ENCODE results near the gene NAALADL2.
A peak's percentile ranks its signal among the peaks of the same experiment; 100 is the strongest.

Gene NAALADL2

GRCh38 chr3:175378348-175378747, 519.2 kb downstream of the NAALADL2 start:
- Histone ChIP-seq H4K8ac (ENCODE audit: low read depth, low read length) (no peak overlapping the region), H3K23ac (ENCODE audit: low read length) (no peak overlapping the region), H3K79me1 (ENCODE audit: low read length) (no peaks in the 10 kb centered on the region), H3K9ac (ENCODE audit: low read length) (no peak overlapping the region), H3K18ac (ENCODE audit: low read length) (no peak overlapping the region), H3K36me3 (ENCODE audit: control insufficient read depth, insufficient read depth, low read length) (no peaks in the 10 kb centered on the region), H3K4ac (ENCODE audit: low read depth, low read length) (no peak overlapping the region), H3K4me1 (ENCODE audit: control insufficient read depth, low read depth, low read length) (no peaks in the 10 kb centered on the region), H3K27ac (ENCODE audit: low read depth, low read length) (no peak overlapping the region), H2BK5ac (ENCODE audit: low read length) (no peak overlapping the region), H3K27me3 (ENCODE audit: insufficient read depth, low read length, poor library complexity) (no peaks in the 10 kb centered on the region), H4K5ac (ENCODE audit: low read length) (no peak overlapping the region), H2AK5ac (ENCODE audit: low read length) (no peak overlapping the region), H2BK15ac (replicated peaks; ENCODE audit: low read depth) (no peak overlapping the region), H3K79me2 (ENCODE audit: control insufficient read depth, insufficient read depth, low read length) (no peaks in the 10 kb centered on the region), H2BK120ac (ENCODE audit: low read depth, low read length) (no peak overlapping the region), H3K4me3 (ENCODE audit: low read length) (no peak overlapping the region), H3K56ac (ENCODE audit: low read length) (no peak overlapping the region), H3K4me2 (ENCODE audit: low read length) (no peak overlapping the region)
- no peak for DNase-seq
- no CpG with 5 or more reads among the region's 2 CpGs for WGBS (ENCODE audit: extremely low coverage, insufficient coverage, low lambda C conversion rate)

- no peak overlapping the region for H4K5ac ChIP-seq (ENCODE audit: low read length)
- no peak overlapping the region for H3K23ac ChIP-seq (ENCODE audit: low read length)
- H3K27ac ChIP-seq (ENCODE audit: low read depth, low read length): no peak overlapping the region
- H2BK15ac ChIP-seq (replicated peaks; ENCODE audit: low read depth): no peak overlapping the region
- no peaks in the 10 kb centered on the region for H3K4me1 ChIP-seq (ENCODE audit: control insufficient read depth, low read depth, low read length)
- H3K56ac ChIP-seq (ENCODE audit: low read length): no peak overlapping the region
- H2BK5ac ChIP-seq (ENCODE audit: low read length): no peak overlapping the region
- H2BK120ac ChIP-seq (ENCODE audit: low read depth, low read length): no peak overlapping the region
- no peaks in the 10 kb centered on the region for H3K27me3 ChIP-seq (ENCODE audit: insufficient read depth, low read length, poor library complexity)
- no peak overlapping the region for H3K4ac ChIP-seq (ENCODE audit: low read depth, low read length)
- H3K4me3 ChIP-seq (ENCODE audit: low read length): no peak overlapping the region
- no CpG with 5 or more reads among the region's 4 CpGs for WGBS (ENCODE audit: extremely low coverage, insufficient coverage, low lambda C conversion rate)
- no peaks in the 10 kb centered on the region for H3K36me3 ChIP-seq (ENCODE audit: control insufficient read depth, insufficient read depth, low read length)
- DNase-seq: no peak
- H3K18ac ChIP-seq (ENCODE audit: low read length): no peak overlapping the region
- no peaks in the 10 kb centered on the region for H3K79me1 ChIP-seq (ENCODE audit: low read length)
- H3K9ac ChIP-seq (ENCODE audit: low read length): no peak overlapping the region
- H3K79me2 ChIP-seq (ENCODE audit: control insufficient read depth, insufficient read depth, low read length): no peaks in the 10 kb centered on the region
- H3K4me2 ChIP-seq (ENCODE audit: low read length): no peak overlapping the region
- H2AK5ac ChIP-seq (ENCODE audit: low read length): no peak overlapping the region
- no peak overlapping the region for H4K8ac ChIP-seq (ENCODE audit: low read depth, low read length)
These were observed 522.6 kb downstream of the NAALADL2 start for GRCh38 chr3:175381685-175382084.

GRCh38 chr3:175383371-175383770, 524.2 kb downstream of the NAALADL2 start:
- Histone ChIP-seq H3K27ac (ENCODE audit: low read depth, low read length) (no peak overlapping the region), H3K27me3 (ENCODE audit: insufficient read depth, low read length, poor library complexity) (no peaks in the 10 kb centered on the region), H2BK5ac (ENCODE audit: low read length) (no peak overlapping the region), H3K9ac (ENCODE audit: low read length) (no peak overlapping the region), H3K23ac (ENCODE audit: low read length) (no peak overlapping the region), H3K4me3 (ENCODE audit: low read length) (no peak overlapping the region), H3K4ac (ENCODE audit: low read depth, low read length) (no peak overlapping the region), H3K18ac (ENCODE audit: low read length) (no peak overlapping the region), H3K79me2 (ENCODE audit: control insufficient read depth, insufficient read depth, low read length) (no peaks in the 10 kb centered on the region), H3K79me1 (ENCODE audit: low read length) (no peaks in the 10 kb centered on the region), H3K56ac (ENCODE audit: low read length) (no peak overlapping the region), H2BK15ac (replicated peaks; ENCODE audit: low read depth) (no peak overlapping the region), H2AK5ac (ENCODE audit: low read length) (no peak overlapping the region), H4K5ac (ENCODE audit: low read length) (no peak overlapping the region), H3K4me2 (ENCODE audit: low read length) (no peak overlapping the region), H3K4me1 (ENCODE audit: control insufficient read depth, low read depth, low read length) (no peaks in the 10 kb centered on the region), H4K8ac (ENCODE audit: low read depth, low read length) (no peak overlapping the region), H3K36me3 (ENCODE audit: control insufficient read depth, insufficient read depth, low read length) (no peaks in the 10 kb centered on the region), H2BK120ac (ENCODE audit: low read depth, low read length) (no peak overlapping the region)
- no peak for DNase-seq
- no CpG with 5 or more reads among the region's 1 CpG for WGBS (ENCODE audit: extremely low coverage, insufficient coverage, low lambda C conversion rate)

GRCh38 chr3:175383813-175384212, 524.7 kb downstream of the NAALADL2 start:
- Histone ChIP-seq H3K27me3 (ENCODE audit: insufficient read depth, low read length, poor library complexity) (no peaks in the 10 kb centered on the region), H2BK120ac (ENCODE audit: low read depth, low read length) (no peak overlapping the region), H3K27ac (ENCODE audit: low read depth, low read length) (no peak overlapping the region), H2BK15ac (replicated peaks; ENCODE audit: low read depth) (no peak overlapping the region), H3K4me3 (ENCODE audit: low read length) (no peak overlapping the region), H3K36me3 (ENCODE audit: control insufficient read depth, insufficient read depth, low read length) (no peaks in the 10 kb centered on the region), H4K8ac (ENCODE audit: low read depth, low read length) (no peak overlapping the region), H3K4ac (ENCODE audit: low read depth, low read length) (no peak overlapping the region), H3K79me1 (ENCODE audit: low read length) (no peaks in the 10 kb centered on the region), H3K56ac (ENCODE audit: low read length) (no peak overlapping the region), H3K4me1 (ENCODE audit: control insufficient read depth, low read depth, low read length) (no peaks in the 10 kb centered on the region), H2BK5ac (ENCODE audit: low read length) (no peak overlapping the region), H2AK5ac (ENCODE audit: low read length) (no peak overlapping the region), H3K79me2 (ENCODE audit: control insufficient read depth, insufficient read depth, low read length) (no peaks in the 10 kb centered on the region), H3K23ac (ENCODE audit: low read length) (no peak overlapping the region), H4K5ac (ENCODE audit: low read length) (no peak overlapping the region), H3K9ac (ENCODE audit: low read length) (no peak overlapping the region), H3K4me2 (ENCODE audit: low read length) (no peak overlapping the region), H3K18ac (ENCODE audit: low read length) (no peak overlapping the region)
- no CpG with 5 or more reads among the region's 3 CpGs for WGBS (ENCODE audit: extremely low coverage, insufficient coverage, low lambda C conversion rate)
- no peak for DNase-seq

- Histone ChIP-seq H3K79me2 (ENCODE audit: control insufficient read depth, insufficient read depth, low read length) (no peaks in the 10 kb centered on the region), H3K27ac (ENCODE audit: low read depth, low read length) (no peak overlapping the region), H3K56ac (ENCODE audit: low read length) (no peak overlapping the region), H3K36me3 (ENCODE audit: control insufficient read depth, insufficient read depth, low read length) (no peaks in the 10 kb centered on the region), H2BK15ac (replicated peaks; ENCODE audit: low read depth) (no peak overlapping the region), H3K4me1 (ENCODE audit: control insufficient read depth, low read depth, low read length) (no peaks in the 10 kb centered on the region), H3K79me1 (ENCODE audit: low read length) (no peaks in the 10 kb centered on the region), H3K23ac (ENCODE audit: low read length) (no peak overlapping the region), H3K9ac (ENCODE audit: low read length) (no peak overlapping the region), H3K4ac (ENCODE audit: low read depth, low read length) (no peak overlapping the region), H3K4me3 (ENCODE audit: low read length) (no peak overlapping the region), H3K27me3 (ENCODE audit: insufficient read depth, low read length, poor library complexity) (no peaks in the 10 kb centered on the region), H4K8ac (ENCODE audit: low read depth, low read length) (no peak overlapping the region), H2BK5ac (ENCODE audit: low read length) (no peak overlapping the region), H2AK5ac (ENCODE audit: low read length) (no peak overlapping the region), H4K5ac (ENCODE audit: low read length) (no peak overlapping the region), H2BK120ac (ENCODE audit: low read depth, low read length) (no peak overlapping the region), H3K18ac (ENCODE audit: low read length) (no peak overlapping the region), H3K4me2 (ENCODE audit: low read length) (no peak overlapping the region)
- DNase-seq: no peak
These were observed 525.4 kb downstream of the NAALADL2 start for GRCh38 chr3:175384569-175384968.

GRCh38 chr3:175386630-175387029, 527.5 kb downstream of the NAALADL2 start:
- no peak overlapping the region for H2BK15ac ChIP-seq (replicated peaks; ENCODE audit: low read depth)
- no peak overlapping the region for H3K4me2 ChIP-seq (ENCODE audit: low read length)
- H2BK5ac ChIP-seq (ENCODE audit: low read length): no peak overlapping the region
- H3K36me3 ChIP-seq (ENCODE audit: control insufficient read depth, insufficient read depth, low read length): no peaks in the 10 kb centered on the region
- H3K79me2 ChIP-seq (ENCODE audit: control insufficient read depth, insufficient read depth, low read length): no peaks in the 10 kb centered on the region
- H2BK120ac ChIP-seq (ENCODE audit: low read depth, low read length): no peak overlapping the region
- H3K27ac ChIP-seq (ENCODE audit: low read depth, low read length): no peak overlapping the region
- H4K8ac ChIP-seq (ENCODE audit: low read depth, low read length): no peak overlapping the region
- H3K79me1 ChIP-seq (ENCODE audit: low read length): no peaks in the 10 kb centered on the region
- H3K4ac ChIP-seq (ENCODE audit: low read depth, low read length): no peak overlapping the region
- no peaks in the 10 kb centered on the region for H3K4me1 ChIP-seq (ENCODE audit: control insufficient read depth, low read depth, low read length)
- H3K9ac ChIP-seq (ENCODE audit: low read length): no peak overlapping the region
- no peak overlapping the region for H3K56ac ChIP-seq (ENCODE audit: low read length)
- no peaks in the 10 kb centered on the region for H3K27me3 ChIP-seq (ENCODE audit: insufficient read depth, low read length, poor library complexity)
- no peak overlapping the region for H3K4me3 ChIP-seq (ENCODE audit: low read length)
- peak; percentile 61 for DNase-seq
- H3K18ac ChIP-seq (ENCODE audit: low read length): no peak overlapping the region
- no peak overlapping the region for H4K5ac ChIP-seq (ENCODE audit: low read length)
- H2AK5ac ChIP-seq (ENCODE audit: low read length): no peak overlapping the region
- no peak overlapping the region for H3K23ac ChIP-seq (ENCODE audit: low read length)
- WGBS (ENCODE audit: extremely low coverage, insufficient coverage, low lambda C conversion rate): no CpG with 5 or more reads among the region's 3 CpGs

All from mesendoderm (in vitro differentiated cells).